ENCODE measurements around the gene GFOD2.
A peak's percentile ranks its signal among the peaks of the same experiment; 100 is the strongest.

The GFOD2 gene

DNA sequence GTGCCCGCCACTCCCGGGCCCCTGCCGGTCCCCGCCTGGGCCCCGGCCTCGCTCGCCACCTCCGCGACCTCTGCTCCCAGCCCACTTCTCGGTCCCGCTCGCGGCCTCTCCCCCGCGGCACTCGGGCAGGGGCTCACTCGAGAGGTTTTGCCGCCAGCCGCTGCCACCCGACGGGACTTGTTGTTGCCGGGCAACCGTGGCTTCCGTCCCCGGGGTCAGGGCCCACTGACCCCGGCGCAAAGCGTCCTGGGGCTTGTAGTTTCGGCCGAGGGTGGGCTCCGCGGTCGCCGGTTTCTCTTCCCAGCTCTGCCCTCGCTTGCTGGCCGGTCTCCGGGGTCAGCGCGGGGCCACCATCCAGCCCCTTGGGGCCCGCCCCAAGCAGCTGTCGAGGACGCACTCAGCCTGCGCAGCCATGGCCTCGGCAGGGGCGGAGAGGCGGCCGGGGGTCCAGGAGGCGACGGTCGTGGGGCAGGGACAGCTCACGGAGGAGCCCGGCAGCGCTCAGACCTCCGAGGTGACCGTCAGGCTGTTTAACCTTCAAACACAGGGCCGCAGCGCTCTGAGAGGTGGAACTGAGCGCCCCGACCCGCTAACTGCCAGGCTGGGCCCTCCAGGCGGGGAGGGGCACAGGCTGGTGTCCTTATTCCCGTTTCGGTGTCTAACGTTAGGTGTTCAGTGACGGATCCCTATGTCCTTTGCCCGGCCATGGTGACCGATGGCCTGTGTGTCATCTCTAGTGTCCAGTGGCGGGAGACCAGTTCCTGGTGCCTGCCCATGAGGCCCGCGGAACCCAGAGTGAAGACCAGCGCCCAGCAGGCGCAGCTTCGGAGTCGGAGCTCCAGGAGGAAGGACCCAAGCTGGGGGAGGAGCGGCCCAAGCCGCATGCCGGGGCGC lies 52.3 kb downstream of the GFOD2 start, which contains the start of the genes C16orf86 and ENKD1 (continued):
- TF ChIP-seq, protein P1, sequence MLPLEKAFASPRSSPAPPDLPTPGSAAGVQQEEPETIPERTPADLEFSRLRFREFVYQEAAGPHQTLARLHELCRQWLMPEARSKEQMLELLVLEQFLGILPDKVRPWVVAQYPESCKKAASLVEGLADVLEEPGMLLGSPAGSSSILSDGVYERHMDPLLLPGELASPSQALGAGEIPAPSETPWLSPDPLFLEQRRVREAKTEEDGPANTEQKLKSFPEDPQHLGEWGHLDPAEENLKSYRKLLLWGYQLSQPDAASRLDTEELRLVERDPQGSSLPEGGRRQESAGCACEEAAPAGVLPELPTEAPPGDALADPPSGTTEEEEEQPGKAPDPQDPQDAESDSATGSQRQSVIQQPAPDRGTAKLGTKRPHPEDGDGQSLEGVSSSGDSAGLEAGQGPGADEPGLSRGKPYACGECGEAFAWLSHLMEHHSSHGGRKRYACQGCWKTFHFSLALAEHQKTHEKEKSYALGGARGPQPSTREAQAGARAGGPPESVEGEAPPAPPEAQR (tag by site-specific recombination; IDR thresholded peaks at IDR 0.05) = no peak
- TF ChIP-seq, protein P2, sequence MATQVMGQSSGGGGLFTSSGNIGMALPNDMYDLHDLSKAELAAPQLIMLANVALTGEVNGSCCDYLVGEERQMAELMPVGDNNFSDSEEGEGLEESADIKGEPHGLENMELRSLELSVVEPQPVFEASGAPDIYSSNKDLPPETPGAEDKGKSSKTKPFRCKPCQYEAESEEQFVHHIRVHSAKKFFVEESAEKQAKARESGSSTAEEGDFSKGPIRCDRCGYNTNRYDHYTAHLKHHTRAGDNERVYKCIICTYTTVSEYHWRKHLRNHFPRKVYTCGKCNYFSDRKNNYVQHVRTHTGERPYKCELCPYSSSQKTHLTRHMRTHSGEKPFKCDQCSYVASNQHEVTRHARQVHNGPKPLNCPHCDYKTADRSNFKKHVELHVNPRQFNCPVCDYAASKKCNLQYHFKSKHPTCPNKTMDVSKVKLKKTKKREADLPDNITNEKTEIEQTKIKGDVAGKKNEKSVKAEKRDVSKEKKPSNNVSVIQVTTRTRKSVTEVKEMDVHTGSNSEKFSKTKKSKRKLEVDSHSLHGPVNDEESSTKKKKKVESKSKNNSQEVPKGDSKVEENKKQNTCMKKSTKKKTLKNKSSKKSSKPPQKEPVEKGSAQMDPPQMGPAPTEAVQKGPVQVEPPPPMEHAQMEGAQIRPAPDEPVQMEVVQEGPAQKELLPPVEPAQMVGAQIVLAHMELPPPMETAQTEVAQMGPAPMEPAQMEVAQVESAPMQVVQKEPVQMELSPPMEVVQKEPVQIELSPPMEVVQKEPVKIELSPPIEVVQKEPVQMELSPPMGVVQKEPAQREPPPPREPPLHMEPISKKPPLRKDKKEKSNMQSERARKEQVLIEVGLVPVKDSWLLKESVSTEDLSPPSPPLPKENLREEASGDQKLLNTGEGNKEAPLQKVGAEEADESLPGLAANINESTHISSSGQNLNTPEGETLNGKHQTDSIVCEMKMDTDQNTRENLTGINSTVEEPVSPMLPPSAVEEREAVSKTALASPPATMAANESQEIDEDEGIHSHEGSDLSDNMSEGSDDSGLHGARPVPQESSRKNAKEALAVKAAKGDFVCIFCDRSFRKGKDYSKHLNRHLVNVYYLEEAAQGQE (tag by site-specific recombination; IDR thresholded peaks at IDR 0.05) = no peak
- no peak for TF ChIP-seq ZNF311 (tag by site-specific recombination; IDR thresholded peaks at IDR 0.05; ENCODE audit: borderline replicate concordance)
- TF ChIP-seq, protein P3, sequence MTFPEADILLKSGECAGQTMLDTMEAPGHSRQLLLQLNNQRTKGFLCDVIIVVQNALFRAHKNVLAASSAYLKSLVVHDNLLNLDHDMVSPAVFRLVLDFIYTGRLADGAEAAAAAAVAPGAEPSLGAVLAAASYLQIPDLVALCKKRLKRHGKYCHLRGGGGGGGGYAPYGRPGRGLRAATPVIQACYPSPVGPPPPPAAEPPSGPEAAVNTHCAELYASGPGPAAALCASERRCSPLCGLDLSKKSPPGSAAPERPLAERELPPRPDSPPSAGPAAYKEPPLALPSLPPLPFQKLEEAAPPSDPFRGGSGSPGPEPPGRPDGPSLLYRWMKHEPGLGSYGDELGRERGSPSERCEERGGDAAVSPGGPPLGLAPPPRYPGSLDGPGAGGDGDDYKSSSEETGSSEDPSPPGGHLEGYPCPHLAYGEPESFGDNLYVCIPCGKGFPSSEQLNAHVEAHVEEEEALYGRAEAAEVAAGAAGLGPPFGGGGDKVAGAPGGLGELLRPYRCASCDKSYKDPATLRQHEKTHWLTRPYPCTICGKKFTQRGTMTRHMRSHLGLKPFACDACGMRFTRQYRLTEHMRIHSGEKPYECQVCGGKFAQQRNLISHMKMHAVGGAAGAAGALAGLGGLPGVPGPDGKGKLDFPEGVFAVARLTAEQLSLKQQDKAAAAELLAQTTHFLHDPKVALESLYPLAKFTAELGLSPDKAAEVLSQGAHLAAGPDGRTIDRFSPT (tag by site-specific recombination; IDR thresholded peaks at IDR 0.05) = peak; percentile 60; the same call in 1 of the 2 replicates
- no peak for TF ChIP-seq ZNF37A (tag by site-specific recombination; IDR thresholded peaks at IDR 0.05)
- TF ChIP-seq, protein P4, sequence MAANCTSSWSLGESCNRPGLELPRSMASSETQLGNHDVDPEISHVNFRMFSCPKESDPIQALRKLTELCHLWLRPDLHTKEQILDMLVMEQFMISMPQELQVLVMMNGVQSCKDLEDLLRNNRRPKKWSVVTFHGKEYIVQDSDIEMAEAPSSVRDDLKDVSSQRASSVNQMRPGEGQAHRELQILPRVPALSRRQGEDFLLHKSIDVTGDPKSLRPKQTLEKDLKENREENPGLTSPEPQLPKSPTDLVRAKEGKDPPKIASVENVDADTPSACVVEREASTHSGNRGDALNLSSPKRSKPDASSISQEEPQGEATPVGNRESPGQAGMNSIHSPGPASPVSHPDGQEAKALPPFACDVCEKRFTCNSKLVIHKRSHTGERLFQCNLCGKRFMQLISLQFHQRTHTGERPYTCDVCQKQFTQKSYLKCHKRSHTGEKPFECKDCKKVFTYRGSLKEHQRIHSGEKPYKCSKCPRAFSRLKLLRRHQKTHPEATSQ (tag by site-specific recombination; IDR thresholded peaks at IDR 0.05) = no peak
- no peak for TF ChIP-seq ZNF768 (tag by site-specific recombination; IDR thresholded peaks at IDR 0.05)
- no peak for TF ChIP-seq ZFP69B (tag by site-specific recombination; IDR thresholded peaks at IDR 0.05)
- peak; percentile 31; the same call in 1 of the 2 replicates for TF ChIP-seq SP2 (tag by site-specific recombination; IDR thresholded peaks at IDR 0.05)
- no peak for TF ChIP-seq ZNF433 (tag by site-specific recombination; IDR thresholded peaks at IDR 0.05; ENCODE audit: low read depth)
- no peak for TF ChIP-seq ZNF654 (tag by site-specific recombination; IDR thresholded peaks at IDR 0.05; ENCODE audit: low read depth)
- TF ChIP-seq, protein P5, sequence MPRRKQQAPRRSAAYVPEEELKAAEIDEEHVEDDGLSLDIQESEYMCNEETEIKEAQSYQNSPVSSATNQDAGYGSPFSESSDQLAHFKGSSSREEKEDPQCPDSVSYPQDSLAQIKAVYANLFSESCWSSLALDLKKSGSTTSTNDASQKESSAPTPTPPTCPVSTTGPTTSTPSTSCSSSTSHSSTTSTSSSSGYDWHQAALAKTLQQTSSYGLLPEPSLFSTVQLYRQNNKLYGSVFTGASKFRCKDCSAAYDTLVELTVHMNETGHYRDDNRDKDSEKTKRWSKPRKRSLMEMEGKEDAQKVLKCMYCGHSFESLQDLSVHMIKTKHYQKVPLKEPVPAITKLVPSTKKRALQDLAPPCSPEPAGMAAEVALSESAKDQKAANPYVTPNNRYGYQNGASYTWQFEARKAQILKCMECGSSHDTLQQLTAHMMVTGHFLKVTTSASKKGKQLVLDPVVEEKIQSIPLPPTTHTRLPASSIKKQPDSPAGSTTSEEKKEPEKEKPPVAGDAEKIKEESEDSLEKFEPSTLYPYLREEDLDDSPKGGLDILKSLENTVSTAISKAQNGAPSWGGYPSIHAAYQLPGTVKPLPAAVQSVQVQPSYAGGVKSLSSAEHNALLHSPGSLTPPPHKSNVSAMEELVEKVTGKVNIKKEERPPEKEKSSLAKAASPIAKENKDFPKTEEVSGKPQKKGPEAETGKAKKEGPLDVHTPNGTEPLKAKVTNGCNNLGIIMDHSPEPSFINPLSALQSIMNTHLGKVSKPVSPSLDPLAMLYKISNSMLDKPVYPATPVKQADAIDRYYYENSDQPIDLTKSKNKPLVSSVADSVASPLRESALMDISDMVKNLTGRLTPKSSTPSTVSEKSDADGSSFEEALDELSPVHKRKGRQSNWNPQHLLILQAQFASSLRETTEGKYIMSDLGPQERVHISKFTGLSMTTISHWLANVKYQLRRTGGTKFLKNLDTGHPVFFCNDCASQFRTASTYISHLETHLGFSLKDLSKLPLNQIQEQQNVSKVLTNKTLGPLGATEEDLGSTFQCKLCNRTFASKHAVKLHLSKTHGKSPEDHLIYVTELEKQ (tag by site-specific recombination; IDR thresholded peaks at IDR 0.05; ENCODE audit: borderline replicate concordance) = no peak
- peak; percentile 77 for TF ChIP-seq ZNF335 (tag by site-specific recombination; conservative IDR thresholded peaks at IDR 0.05)
- no peak for TF ChIP-seq REPIN1 (tag by site-specific recombination; IDR thresholded peaks at IDR 0.05; ENCODE audit: low read depth)
- no peak for TF ChIP-seq ZNF549 (tag by site-specific recombination; IDR thresholded peaks at IDR 0.05)
- TF ChIP-seq ZBTB8A (tag by site-specific recombination; IDR thresholded peaks at IDR 0.05) = no peak
- no peak for TF ChIP-seq SCRT2 (tag by site-specific recombination; IDR thresholded peaks at IDR 0.05)
- TF ChIP-seq, protein P6, sequence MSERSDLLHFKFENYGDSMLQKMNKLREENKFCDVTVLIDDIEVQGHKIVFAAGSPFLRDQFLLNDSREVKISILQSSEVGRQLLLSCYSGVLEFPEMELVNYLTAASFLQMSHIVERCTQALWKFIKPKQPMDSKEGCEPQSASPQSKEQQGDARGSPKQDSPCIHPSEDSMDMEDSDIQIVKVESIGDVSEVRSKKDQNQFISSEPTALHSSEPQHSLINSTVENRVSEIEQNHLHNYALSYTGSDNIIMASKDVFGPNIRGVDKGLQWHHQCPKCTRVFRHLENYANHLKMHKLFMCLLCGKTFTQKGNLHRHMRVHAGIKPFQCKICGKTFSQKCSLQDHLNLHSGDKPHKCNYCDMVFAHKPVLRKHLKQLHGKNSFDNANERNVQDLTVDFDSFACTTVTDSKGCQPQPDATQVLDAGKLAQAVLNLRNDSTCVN (tag by site-specific recombination; optimal IDR thresholded peaks at IDR 0.05) = peak; percentile 33
- TF ChIP-seq, protein P7, sequence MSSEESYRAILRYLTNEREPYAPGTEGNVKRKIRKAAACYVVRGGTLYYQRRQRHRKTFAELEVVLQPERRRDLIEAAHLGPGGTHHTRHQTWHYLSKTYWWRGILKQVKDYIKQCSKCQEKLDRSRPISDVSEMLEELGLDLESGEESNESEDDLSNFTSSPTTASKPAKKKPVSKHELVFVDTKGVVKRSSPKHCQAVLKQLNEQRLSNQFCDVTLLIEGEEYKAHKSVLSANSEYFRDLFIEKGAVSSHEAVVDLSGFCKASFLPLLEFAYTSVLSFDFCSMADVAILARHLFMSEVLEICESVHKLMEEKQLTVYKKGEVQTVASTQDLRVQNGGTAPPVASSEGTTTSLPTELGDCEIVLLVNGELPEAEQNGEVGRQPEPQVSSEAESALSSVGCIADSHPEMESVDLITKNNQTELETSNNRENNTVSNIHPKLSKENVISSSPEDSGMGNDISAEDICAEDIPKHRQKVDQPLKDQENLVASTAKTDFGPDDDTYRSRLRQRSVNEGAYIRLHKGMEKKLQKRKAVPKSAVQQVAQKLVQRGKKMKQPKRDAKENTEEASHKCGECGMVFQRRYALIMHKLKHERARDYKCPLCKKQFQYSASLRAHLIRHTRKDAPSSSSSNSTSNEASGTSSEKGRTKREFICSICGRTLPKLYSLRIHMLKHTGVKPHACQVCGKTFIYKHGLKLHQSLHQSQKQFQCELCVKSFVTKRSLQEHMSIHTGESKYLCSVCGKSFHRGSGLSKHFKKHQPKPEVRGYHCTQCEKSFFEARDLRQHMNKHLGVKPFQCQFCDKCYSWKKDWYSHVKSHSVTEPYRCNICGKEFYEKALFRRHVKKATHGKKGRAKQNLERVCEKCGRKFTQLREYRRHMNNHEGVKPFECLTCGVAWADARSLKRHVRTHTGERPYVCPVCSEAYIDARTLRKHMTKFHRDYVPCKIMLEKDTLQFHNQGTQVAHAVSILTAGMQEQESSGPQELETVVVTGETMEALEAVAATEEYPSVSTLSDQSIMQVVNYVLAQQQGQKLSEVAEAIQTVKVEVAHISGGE (tag by site-specific recombination; conservative IDR thresholded peaks at IDR 0.05; ENCODE audit: low read depth) = 0 out of 2 replicates have a peak, but pooled peaks have one; percentile 22

Data from HEK293 (cell line).